H1 (cell line): ENCODE results near the gene NBEA. TPM values are rescaled to one million over a fixed set of nuclear protein-coding genes. Genes with fewer than 3 reads are reported as not detected.

ENCODE experiments used
- CTCF ChIA-PET: fragments of 300-600 bp; sonication (Branson Sonifier 250); formaldehyde crosslinking; loops from one replicate; lab custom pipeline; 2021; ENCODE audit not compliant: partially characterized antibody; lab: Charles Lee
- POLR2A ChIA-PET: fragments of 300-600 bp; sonication (Branson Sonifier 250); formaldehyde crosslinking; loops from one replicate; lab custom pipeline; 2021; ENCODE audit warnings: inconsistent platforms; ENCODE audit not compliant: partially characterized antibody; lab: Charles Lee
- DNase-seq, 2 experiments: peaks; one replicate each; pipeline versions ENCODE4 v3.0.0 to v3.0.0-alpha.2; 2010 to 2022; ENCODE audit warnings: low spot score in 2 of 2, low read depth in 1 of 2, mixed read lengths in 1 of 2
- FAIRE-seq: peaks from 2 replicates; lab custom pipeline; 2011; peaks lifted over from hg19 to GRCh38; lab: Jason Lieb, UNC
- H2AFZ ChIP-seq: 2 replicates; pipeline ENCODE4 v1.8.1; 2012; ENCODE audit warnings: low read length, inconsistent platforms
- H2AK5ac ChIP-seq: 2 replicates; pipeline ENCODE4 v1.6.1; 2013; ENCODE audit warnings: low read depth, low read length
- H2BK120ac ChIP-seq: replicated peaks from 2 replicates; pipeline ENCODE3; 2013; ENCODE audit warnings: low read depth, low read length, inconsistent platforms
- H2BK12ac ChIP-seq: 2 replicates; pipeline ENCODE4 v1.6.1; 2013; ENCODE audit warnings: low read depth, low read length
- H2BK15ac ChIP-seq: 2 replicates; pipeline ENCODE4 v1.6.1; 2013; ENCODE audit warnings: low read length
- H2BK20ac ChIP-seq: 2 replicates; pipeline ENCODE4 v1.6.1; 2013; ENCODE audit warnings: low read length
- H2BK5ac ChIP-seq: 2 replicates; pipeline ENCODE4 v1.6.1; 2013; ENCODE audit warnings: low read depth, low read length
- H3K14ac ChIP-seq: 2 replicates; pipeline ENCODE4 v1.6.1; 2013; ENCODE audit warnings: inconsistent platforms; ENCODE audit not compliant: insufficient read length
- H3K18ac ChIP-seq: 2 replicates; pipeline ENCODE4 v1.6.1; 2013; ENCODE audit warnings: low read length; ENCODE audit errors: extremely low read depth
- H3K23ac ChIP-seq: 2 replicates; pipeline ENCODE4 v1.6.1; 2013; ENCODE audit warnings: inconsistent platforms; ENCODE audit not compliant: insufficient read length
- H3K23me2 ChIP-seq: 2 replicates; pipeline ENCODE4 v1.6.1; 2013; ENCODE audit warnings: low read depth, low read length
- H3K27ac ChIP-seq: 2 replicates; pipeline ENCODE4 v1.6.1; 2011; ENCODE audit warnings: low read depth, low read length, inconsistent platforms
- H3K27me3 ChIP-seq, 4 experiments: replicated peaks in 1 of 4; 1 replicate in 1 of 4; 2 replicates in 3 of 4; pipeline versions ENCODE4 v1.6.1 to v1.8.1; 2011 to 2013; ENCODE audit warnings: low read length in 3 of 4, mild to moderate bottlenecking in 3 of 4, inconsistent platforms in 2 of 4, mixed read lengths in 2 of 4, moderate library complexity in 1 of 4; ENCODE audit not compliant: control insufficient read depth in 3 of 4, insufficient read depth in 3 of 4; ENCODE audit errors: extremely low read depth in 1 of 4
- H3K36me3 ChIP-seq, 4 experiments: 2 replicates each; pipeline versions ENCODE4 v1.6.1 to v1.8.1; 2011 to 2013; ENCODE audit warnings: mild to moderate bottlenecking in 4 of 4, low read length in 3 of 4, moderate library complexity in 2 of 4, control low read depth in 1 of 4, inconsistent platforms in 1 of 4; ENCODE audit not compliant: insufficient read depth in 4 of 4, control insufficient read depth in 2 of 4
- H3K4ac ChIP-seq: replicated peaks from 2 replicates; pipeline ENCODE3; 2013; ENCODE audit warnings: low read length, low read depth, mixed read lengths, inconsistent platforms; ENCODE audit not compliant: insufficient read length
- H3K4me1 ChIP-seq, 4 experiments: replicated peaks in 1 of 4; 1 replicate in 1 of 4; 2 replicates in 3 of 4; pipeline versions ENCODE4 v1.6.1 to v1.8.1; 2011 to 2013; ENCODE audit warnings: low read length in 3 of 4, inconsistent platforms in 2 of 4, mixed read lengths in 1 of 4; ENCODE audit not compliant: insufficient read depth in 4 of 4, control insufficient read depth in 3 of 4
- H3K4me2 ChIP-seq, 2 experiments: 2 replicates each; pipeline versions ENCODE4 v1.6.1 to v1.8.1; 2011 to 2013; ENCODE audit warnings: low read depth in 2 of 2, low read length in 2 of 2, control low read depth in 1 of 2, inconsistent platforms in 1 of 2, mild to moderate bottlenecking in 1 of 2; ENCODE audit not compliant: insufficient read depth in 1 of 2
- H3K4me3 ChIP-seq, 4 experiments: fragments of 200-600, 300-600 bp in 1 of 4; sonication (generic), shearing (Covaris generic), sonication (Bioruptor Twin) in 1 of 4; 2 replicates each; pipeline versions ENCODE4 v1.5.1 to v1.8.1; 2011 to 2016; ENCODE audit warnings: low read length in 4 of 4, low read depth in 3 of 4, control low read depth in 2 of 4, inconsistent platforms in 2 of 4, mild to moderate bottlenecking in 2 of 4, mixed read lengths in 1 of 4, moderate library complexity in 1 of 4; ENCODE audit not compliant: insufficient read depth in 2 of 4; ENCODE audit errors: extremely low read depth in 1 of 4
- H3K56ac ChIP-seq: replicated peaks from 2 replicates; pipeline ENCODE3; 2013; ENCODE audit warnings: low read depth, mild to moderate bottlenecking, mixed read lengths, low read length, inconsistent platforms; ENCODE audit not compliant: insufficient read length
- H3K79me1 ChIP-seq: 2 replicates; pipeline ENCODE4 v1.6.1; 2013; ENCODE audit warnings: low read depth, low read length, control low read depth
- H3K79me2 ChIP-seq, 2 experiments: 2 replicates each; pipeline versions ENCODE4 v1.6.1 to v1.8.1; 2012 to 2013; ENCODE audit warnings: low read length in 2 of 2, mild to moderate bottlenecking in 2 of 2, inconsistent platforms in 1 of 2; ENCODE audit not compliant: insufficient read depth in 2 of 2, control insufficient read depth in 1 of 2
- H3K9ac ChIP-seq, 4 experiments: replicated peaks in 1 of 4; 1 replicate in 1 of 4; 2 replicates in 3 of 4; pipeline versions ENCODE4 v1.6.1 to v1.8.1; 2011 to 2013; ENCODE audit warnings: low read depth in 3 of 4, low read length in 3 of 4, control low read depth in 2 of 4, mild to moderate bottlenecking in 2 of 4, moderate library complexity in 2 of 4, inconsistent platforms in 1 of 4; ENCODE audit errors: extremely low read depth in 1 of 4
- H3K9me3 ChIP-seq, 2 experiments: 2 replicates each; pipeline versions ENCODE4 v1.6.1 to v1.8.1; 2012 to 2013; ENCODE audit warnings: mild to moderate bottlenecking in 2 of 2, moderate library complexity in 2 of 2, control low read depth in 1 of 2, inconsistent platforms in 1 of 2, low read depth in 1 of 2, low read length in 1 of 2, mixed read lengths in 1 of 2; ENCODE audit not compliant: insufficient read depth in 2 of 2
- H4K20me1 ChIP-seq, 2 experiments: replicated peaks in 1 of 2; 2 replicates each; pipeline versions ENCODE3 to v1.8.1; 2011 to 2013; ENCODE audit warnings: inconsistent platforms in 2 of 2, low read length in 2 of 2, mild to moderate bottlenecking in 1 of 2; ENCODE audit not compliant: insufficient read depth in 2 of 2, control insufficient read depth in 1 of 2
- H4K5ac ChIP-seq: 2 replicates; pipeline ENCODE4 v1.6.1; 2013; ENCODE audit warnings: low read length, low read depth, mixed read lengths, inconsistent platforms; ENCODE audit not compliant: insufficient read length
- H4K8ac ChIP-seq: 2 replicates; pipeline ENCODE4 v1.8.0; 2013; ENCODE audit warnings: mild to moderate bottlenecking, moderate library complexity, low read length, inconsistent platforms; ENCODE audit not compliant: insufficient read depth; ENCODE audit errors: extremely low read depth
- H4K91ac ChIP-seq: replicated peaks from 2 replicates; pipeline ENCODE3; 2013; ENCODE audit warnings: low read length, mixed read lengths, inconsistent platforms; ENCODE audit not compliant: insufficient read length
- CBX8 ChIP-seq: fragments of 300-800, 300-1000 bp; sonication (generic); IDR thresholded peaks from 2 replicates; pipeline ENCODE4 v1.7.1; 2016; ENCODE audit warnings: low read depth, low read length, borderline replicate concordance
- CREB1 ChIP-seq: IDR thresholded peaks from 2 replicates; pipeline ENCODE4 v1.6.1; 2012; ENCODE audit warnings: inconsistent platforms
- CTBP2 ChIP-seq: IDR thresholded peaks from 2 replicates; pipeline ENCODE4 v1.7.0; 2011; ENCODE audit warnings: borderline replicate concordance, mild to moderate bottlenecking, moderate library complexity, mixed read lengths, low read length; ENCODE audit not compliant: insufficient read depth, insufficient read length
- E2F6 ChIP-seq: IDR thresholded peaks from 2 replicates; pipeline ENCODE4 v1.6.1; 2012; ENCODE audit warnings: inconsistent platforms
- EZH2 ChIP-seq: fragments of 200-600 bp; sonication (generic); IDR thresholded peaks from 2 replicates; pipeline ENCODE4 v1.7.1; 2012; ENCODE audit warnings: low read depth, mild to moderate bottlenecking, moderate library complexity, low read length, inconsistent platforms; ENCODE audit not compliant: severe bottlenecking
- HDAC6 ChIP-seq: IDR thresholded peaks from one replicate; pipeline ENCODE4 v1.7.1; 2012; ENCODE audit warnings: low read depth, mild to moderate bottlenecking, inconsistent platforms, low read length, moderate library complexity
- JUN ChIP-seq: IDR thresholded peaks from 2 replicates; pipeline ENCODE4 v1.6.1; 2011; ENCODE audit warnings: low read depth, mild to moderate bottlenecking, improper control_type of control experiment, low read length
- NANOG ChIP-seq: IDR thresholded peaks from 2 replicates; pipeline ENCODE4 v1.6.1; 2011; ENCODE audit warnings: low read length, low read depth, mild to moderate bottlenecking, inconsistent platforms; ENCODE audit not compliant: insufficient read depth, poor library complexity, severe bottlenecking
- SP1 ChIP-seq: IDR thresholded peaks from 2 replicates; pipeline ENCODE4 v1.6.1; 2011; ENCODE audit warnings: low read depth, low read length
- TAF1 ChIP-seq: IDR thresholded peaks from 2 replicates; pipeline ENCODE4 v1.6.1; 2011; ENCODE audit warnings: mild to moderate bottlenecking, low read depth, low read length
- WGBS, 2 experiments: shearing (Covaris generic) in 1 of 2; methylation state at CpG; one replicate each; pipeline versions ENCODE4 v1.1.6 to v1.1.7; 2013 to 2015; ENCODE audit warnings: low lambda C conversion rate in 2 of 2, mixed read lengths in 2 of 2, inconsistent platforms in 1 of 2, low coverage in 1 of 2, missing lambda C conversion rate in 1 of 2; ENCODE audit not compliant: insufficient replicate concordance in 2 of 2, insufficient coverage in 1 of 2, insufficient read length in 1 of 2; ENCODE audit errors: extremely low coverage in 1 of 2, missing lambda C conversion rate in 1 of 2; 5-methylcytosine and 5-hydroxymethylcytosine counted together
- polyA plus RNA-seq, 7 experiments: library from polyadenylated mRNA; depleted of rRNA in 3 of 7; stranded (reverse) in 5 of 7; unstranded in 2 of 7; fragments of >200 nt in 5 of 7; fragments of 200-250 nt in 2 of 7; gene quantifications; 1 replicate in 5 of 7; 2 replicates in 1 of 7; 4 replicates in 1 of 7; pipeline versions ENCODE4 v1.2.1 to v1.2.3, GENCODE V29; 2011 to 2013; ENCODE audit warnings: missing spikeins in 2 of 7, mixed read lengths in 2 of 7
- total RNA-seq: library from RNA; stranded (reverse); fragmentation: NEBNext Ultra II Directional; extraction: Animal tissue kit (Norgen Biotek cat#: 25700); gene quantifications from 2 replicates; pipeline ENCODE4 v1.2.1, GENCODE V29; 2021

The NBEA gene
- total and polyA plus RNA-seq, 2 of the 8 experiments (the other 6 are each of a cell fraction or from before 2014, with no cell fraction given): 14.2 to 21.5 TPM

GRCh38 chr13:35499196-35499662 lies 557.2 kb downstream of the NBEA start:
- no peak overlapping the region for H2BK12ac ChIP-seq
- ChIA-PET POLR2A (no interaction called here), CTCF (interaction anchor here (0.9 kb wide), 1 partner anchor 132 kb away, joined by 3 read pairs; no protein-coding TSS in a partner anchor)
- no peak overlapping the region for H2BK5ac ChIP-seq
- H3K4me3 ChIP-seq: no peak overlapping the region
- H3K79me1 ChIP-seq: no peaks in the 10 kb centered on the region
- H3K23me2 ChIP-seq: no peaks in the 10 kb centered on the region
- H3K27ac ChIP-seq: no peak overlapping the region
- no peak overlapping the region for H3K4me2 ChIP-seq
- H2AK5ac ChIP-seq: no peak overlapping the region
- no peak overlapping the region for H2BK15ac ChIP-seq
- no peaks in the 10 kb centered on the region for H3K27me3 ChIP-seq
- H3K18ac ChIP-seq: no peak overlapping the region
- H3K56ac ChIP-seq: no peak overlapping the region
- H4K91ac ChIP-seq: no peak overlapping the region
- no peaks in the 10 kb centered on the region for H3K36me3 ChIP-seq
- H3K14ac ChIP-seq: no peak overlapping the region
- H3K9me3 ChIP-seq: no peaks in the 10 kb centered on the region
- no peak overlapping the region for H3K23ac ChIP-seq
- no peaks in the 10 kb centered on the region; a peak in 1 of 7 replicates for H3K4me1 ChIP-seq
- no peak overlapping the region for H4K5ac ChIP-seq
- FAIRE-seq (no peak), DNase-seq (no peak)
- no peak overlapping the region for H2AFZ ChIP-seq
- H2BK20ac ChIP-seq: no peak overlapping the region
- H2BK120ac ChIP-seq: no peak overlapping the region
- H4K20me1 ChIP-seq: no peaks in the 10 kb centered on the region
- no peak overlapping the region for H4K8ac ChIP-seq
- no peak overlapping the region for H3K9ac ChIP-seq
- 84% methylated on average over 2 of the region's 2 CpGs; no CpG with 5 or more reads in 1 of the 2 experiments for WGBS, 2 experiments
- H3K4ac ChIP-seq: no peak overlapping the region
- no peaks in the 10 kb centered on the region for H3K79me2 ChIP-seq
- TF ChIP-seq EZH2: no peak
- TF ChIP-seq SP1: no peak
- no peak for TF ChIP-seq CTBP2
- no peak for TF ChIP-seq HDAC6
- TF ChIP-seq CREB1: no peak
- no peak for TF ChIP-seq TAF1
- TF ChIP-seq E2F6: no peak
- no peak for TF ChIP-seq CBX8
- TF ChIP-seq JUN: no peak
- TF ChIP-seq NANOG: no peak
